ENCODE data around the gene IQCB1.

- TF ChIP-seq RAD21 (IDR thresholded peaks at IDR 0.05) (no peak), ATF3 (IDR thresholded peaks at IDR 0.05) (no peak), JUND (IDR thresholded peaks at IDR 0.05) (no peak), CTCF (IDR thresholded peaks at IDR 0.05; ENCODE audit: low read depth, low read length, missing input control) (no peak), EGR1 (IDR thresholded peaks at IDR 0.05; ENCODE audit: low read depth in 2 of 2) (no peak), GABPA (IDR thresholded peaks at IDR 0.05 in 1 of 2, conservative IDR thresholded peaks at IDR 0.05 in 1 of 2) (no peak), REST (IDR thresholded peaks at IDR 0.05) (no peak), ZBTB33 (IDR thresholded peaks at IDR 0.05) (no peak), TAF1 (conservative IDR thresholded peaks at IDR 0.05) (no peak), RXRA (IDR thresholded peaks at IDR 0.05) (no peak), YY1 (IDR thresholded peaks at IDR 0.05) (no peak), MAX (IDR thresholded peaks at IDR 0.05) (no peak), SP1 (IDR thresholded peaks at IDR 0.05) (no peak), NR2F2 (IDR thresholded peaks at IDR 0.05) (no peak)
Measured at GRCh38 chr3:121869736-121870135, 34.9 kb upstream of the IQCB1 start.
